ENCODE results near the gene PSAP. TPM values are rescaled to one million over a fixed set of nuclear protein-coding genes. Genes with fewer than 3 reads are reported as not detected.

PSAP gene
- total RNA-seq, 1 experiment from 2014 or later = 683 TPM

GRCh38 chr10:71802235-71802634, 48.8 kb downstream of the PSAP start:
- intact Hi-C loops (cut with micrococcal nuclease; ENCODE audit: unreplicated experiment) = no loop called here

GRCh38 chr10:71801361-71801760, 49.7 kb downstream of the PSAP start:
- Histone ChIP-seq H3K9me3 (ENCODE audit: insufficient read depth, low read depth) (no peaks in the 10 kb centered on the region), H3K79me2 (ENCODE audit: low read depth) (no peaks in the 10 kb centered on the region), H3K4me1 (replicated peaks; ENCODE audit: insufficient read depth) (no peaks in the 10 kb centered on the region), H3K27me3 (ENCODE audit: insufficient read depth, low read depth) (peaks cover 18% of the 10 kb centered on the region; the same call in 1 of the 2 replicates), H4K20me1 (ENCODE audit: insufficient read depth) (no peaks in the 10 kb centered on the region), H3K9me2 (ENCODE audit: insufficient read depth) (no peaks in the 10 kb centered on the region), H2AFZ (no peak overlapping the region), H3K36me3 (ENCODE audit: low read depth) (no peaks in the 10 kb centered on the region), H3K4me3 (no peak overlapping the region), H3K27ac (no peak overlapping the region), H3K4me2 (no peak overlapping the region), H3F3A (ENCODE audit: insufficient read depth, low read depth) (no peaks in the 10 kb centered on the region)
- TF ChIP-seq EZH2 (IDR thresholded peaks at IDR 0.05; ENCODE audit: low read depth) (no peak), CTCF (conservative IDR thresholded peaks at IDR 0.05) (no peak)
- BruUV-seq (replicated peaks) = no TSS peak
- POLR2A ChIA-PET (ENCODE audit: unreplicated experiment) = no interaction called here
- intact Hi-C loops (cut with micrococcal nuclease; ENCODE audit: unreplicated experiment) = no loop called here
- CTCF ChIA-PET = interaction anchor here (0.6 kb wide), 1 partner anchor 37 kb away, joined by 3 read pairs; no protein-coding TSS in a partner anchor
- DNase-seq = no peak

More at GRCh38 chr10:71802235-71802634, 48.8 kb downstream of the PSAP start:
- no peaks in the 10 kb centered on the region for H3K9me3 ChIP-seq (ENCODE audit: insufficient read depth, low read depth)
- no peak for DNase-seq
- ChIA-PET POLR2A (ENCODE audit: unreplicated experiment) (no interaction called here), CTCF (no interaction called here)
- H3K9me2 ChIP-seq (ENCODE audit: insufficient read depth) = no peaks in the 10 kb centered on the region
- TF ChIP-seq CTCF (conservative IDR thresholded peaks at IDR 0.05) = no peak
- no peak for TF ChIP-seq EZH2 (IDR thresholded peaks at IDR 0.05; ENCODE audit: low read depth)
- no peaks in the 10 kb centered on the region for H4K20me1 ChIP-seq (ENCODE audit: insufficient read depth)
- no peak overlapping the region for H3K4me3 ChIP-seq
- H3K36me3 ChIP-seq (ENCODE audit: low read depth) = no peaks in the 10 kb centered on the region
- H2AFZ ChIP-seq = no peak overlapping the region
- no TSS peak for BruUV-seq (replicated peaks)
- no peaks in the 10 kb centered on the region for H3K79me2 ChIP-seq (ENCODE audit: low read depth)
- H3K4me1 ChIP-seq (replicated peaks; ENCODE audit: insufficient read depth) = no peaks in the 10 kb centered on the region
- no peaks in the 10 kb centered on the region for H3F3A ChIP-seq (ENCODE audit: insufficient read depth, low read depth)
- no peak overlapping the region for H3K4me2 ChIP-seq
- peaks cover 10% of the 10 kb centered on the region; the same call in 1 of the 2 replicates for H3K27me3 ChIP-seq (ENCODE audit: insufficient read depth, low read depth)
- H3K27ac ChIP-seq = no peak overlapping the region

GRCh38 chr10:71799608-71800453, 51.2 kb downstream of the PSAP start:
- no TSS peak for BruUV-seq (replicated peaks)
- no peaks in the 10 kb centered on the region for H3K79me2 ChIP-seq (ENCODE audit: low read depth)
- no peaks in the 10 kb centered on the region for H3K9me2 ChIP-seq (ENCODE audit: insufficient read depth)
- H3F3A ChIP-seq (ENCODE audit: insufficient read depth, low read depth) = no peaks in the 10 kb centered on the region
- no peak overlapping the region for H3K27ac ChIP-seq
- intact Hi-C loops (cut with micrococcal nuclease; ENCODE audit: unreplicated experiment) = no loop called here
- no peaks in the 10 kb centered on the region for H4K20me1 ChIP-seq (ENCODE audit: insufficient read depth)
- H2AFZ ChIP-seq = no peak overlapping the region
- H3K9me3 ChIP-seq (ENCODE audit: insufficient read depth, low read depth) = no peaks in the 10 kb centered on the region
- peaks cover 24% of the 10 kb centered on the region; the same call in 1 of the 2 replicates for H3K27me3 ChIP-seq (ENCODE audit: insufficient read depth, low read depth)
- no peak overlapping the region for H3K4me2 ChIP-seq
- H3K36me3 ChIP-seq (ENCODE audit: low read depth) = no peaks in the 10 kb centered on the region
- no peaks in the 10 kb centered on the region for H3K4me1 ChIP-seq (replicated peaks; ENCODE audit: insufficient read depth)
- H3K4me3 ChIP-seq = no peak overlapping the region
- TF ChIP-seq CTCF (conservative IDR thresholded peaks at IDR 0.05) = no peak
- TF ChIP-seq EZH2 (IDR thresholded peaks at IDR 0.05; ENCODE audit: low read depth) = no peak
- ChIA-PET CTCF (no interaction called here), POLR2A (ENCODE audit: unreplicated experiment) (no interaction called here)
- DNase-seq = no peak
